ENCODE measurements around the gene CYBB.

- no peak for TF ChIP-seq CTCF (IDR thresholded peaks at IDR 0.05 in 8 of 11, conservative IDR thresholded peaks at IDR 0.05 in 3 of 11)
- TF ChIP-seq POLR2AphosphoS5 (IDR thresholded peaks at IDR 0.05) = no peak
- TF ChIP-seq POLR2A (IDR thresholded peaks at IDR 0.05) = no peak
Measured at GRCh38 chrX:37815366-37815765, 35.5 kb downstream of the CYBB start.
